GM10248 (cell line): ENCODE measurements around the gene MARCHF3.

Experiments used
- CTCF ChIA-PET: fragments of 300-600 bp; sonication (Branson Sonifier 250); formaldehyde crosslinking; extraction: SDS; loops from one replicate; lab custom pipeline; 2021; ENCODE audit warnings: antibody characterized with exemption; lab: Yijun Ruan, JAX
- POLR2A ChIA-PET: fragments of 350-650 bp; sonication (Branson Sonifier 250); formaldehyde crosslinking; extraction: SDS; loops from one replicate; lab custom pipeline; 2020; ENCODE audit warnings: antibody characterized with exemption; lab: Yijun Ruan, JAX
- DNase-seq: peaks from one replicate; pipeline ENCODE4 v3.0.0; 2012; ENCODE audit errors: extremely low spot score
- CTCF ChIP-seq: IDR thresholded peaks from 2 replicates; pipeline ENCODE4 v1.5.1; 2012; ENCODE audit warnings: mild to moderate bottlenecking, low read depth; ENCODE audit errors: extremely low read depth, missing control alignments, control extremely low read depth

Gene MARCHF3

GRCh38 chr5:126975796-126976195 lies 54.6 kb downstream of the MARCHF3 start:
- TF ChIP-seq CTCF, result no peak
- CTCF ChIA-PET, result interaction anchor here (1.2 to 2.3 kb wide), 7 partner anchors 10 to 202 kb away, joined by 3 to 8 read pairs (median 4); no protein-coding TSS in a partner anchor
- POLR2A ChIA-PET, result no interaction called here
- DNase-seq, result no peak

GRCh38 chr5:126973193-126973592 lies 57.2 kb downstream of the MARCHF3 start:
- TF ChIP-seq CTCF, result no peak
- DNase-seq, result no peak
- CTCF ChIA-PET, result interaction anchor here (1.1 to 1.6 kb wide), 2 partner anchors 9 to 147 kb away, joined by 3 to 5 read pairs; no protein-coding TSS in a partner anchor
- POLR2A ChIA-PET, result no interaction called here

GRCh38 chr5:126972062-126972895 lies 58.1 kb downstream of the MARCHF3 start:
- TF ChIP-seq CTCF, result no peak
- ChIA-PET POLR2A (no interaction called here), CTCF (interaction anchor here (1.0 to 1.6 kb wide), 4 partner anchors 9 to 146 kb away, joined by 3 to 4 read pairs (median 3); no protein-coding TSS in a partner anchor)
- peak; percentile 68 for DNase-seq

GRCh38 chr5:126971455-126972031 lies 58.8 kb downstream of the MARCHF3 start:
- no peak for DNase-seq
- no peak for TF ChIP-seq CTCF
- CTCF ChIA-PET, result interaction anchor here (1.0 to 1.5 kb wide), 3 partner anchors 9 to 21 kb away, joined by 3 to 4 read pairs (median 3); no protein-coding TSS in a partner anchor
- POLR2A ChIA-PET, result no interaction called here

- no peak for DNase-seq
- POLR2A ChIA-PET, result no interaction called here
- TF ChIP-seq CTCF, result no peak
- CTCF ChIA-PET, result interaction anchor here (1.3 to 1.5 kb wide), 2 partner anchors 12 to 247 kb away, joined by 3 to 4 read pairs; no protein-coding TSS in a partner anchor
These were observed 59.8 kb downstream of the MARCHF3 start for GRCh38 chr5:126970517-126971017.

- ChIA-PET POLR2A (no interaction called here), CTCF (interaction anchor here (0.9 to 1.6 kb wide), 5 partner anchors 11 to 246 kb away, joined by 3 to 5 read pairs (median 3); no protein-coding TSS in a partner anchor)
- no peak for DNase-seq
- TF ChIP-seq CTCF, result no peak
These were observed 60.8 kb downstream of the MARCHF3 start for GRCh38 chr5:126969548-126969947.
